Neural progenitor cell (in vitro differentiated cells): Measurements from ENCODE around the gene SLC25A1. TPM values are rescaled to one million over a fixed set of nuclear protein-coding genes. Genes with fewer than 3 reads are reported as not detected.

Source experiments
- DNase-seq: peaks from one replicate; pipeline ENCODE4 v3.0.0-alpha.2; 2016; ENCODE audit warnings: low spot score
- H2AFZ ChIP-seq: fragments of 200-600 bp; sonication (generic); replicated peaks from 2 replicates; pipeline ENCODE4 v1.6.1; 2016; ENCODE audit warnings: antibody characterized with exemption
- H3F3A ChIP-seq: fragments of 200-600 bp; sonication (generic); 2 replicates; pipeline ENCODE4 v1.6.1; 2016; ENCODE audit warnings: antibody characterized with exemption, low read depth
- H3K27ac ChIP-seq: fragments of 200-600 bp; sonication (generic); 2 replicates; pipeline ENCODE4 v1.5.1; 2016; ENCODE audit warnings: mild to moderate bottlenecking
- H3K27me3 ChIP-seq: fragments of 200-600 bp; sonication (generic); 2 replicates; pipeline ENCODE4 v1.6.1; 2016; ENCODE audit warnings: mild to moderate bottlenecking, moderate library complexity
- H3K36me3 ChIP-seq: fragments of 200-600 bp; sonication (generic); 2 replicates; pipeline ENCODE4 v1.5.1; 2016
- H3K4me1 ChIP-seq: fragments of 200-600 bp; sonication (generic); 2 replicates; pipeline ENCODE4 v1.6.1; 2016; ENCODE audit warnings: mixed run types
- H3K4me2 ChIP-seq: fragments of 200-600 bp; sonication (generic); 2 replicates; pipeline ENCODE4 v1.6.1; 2016
- H3K4me3 ChIP-seq: fragments of 200-600 bp; sonication (generic); 2 replicates; pipeline ENCODE4 v1.5.1; 2016
- H3K79me2 ChIP-seq: fragments of 200-600 bp; sonication (generic); 2 replicates; pipeline ENCODE4 v1.6.1; 2016; ENCODE audit warnings: low read depth
- H3K9ac ChIP-seq: fragments of 200-600 bp; sonication (generic); 2 replicates; pipeline ENCODE4 v1.6.1; 2016
- H3K9me3 ChIP-seq: fragments of 200-600 bp; sonication (generic); 2 replicates; pipeline ENCODE4 v1.5.1; 2016; ENCODE audit warnings: low read depth
- H4K20me1 ChIP-seq: fragments of 200-600 bp; sonication (generic); 2 replicates; pipeline ENCODE4 v1.6.1; 2016; ENCODE audit warnings: low read depth
- H3K27ac Mint-ChIP-seq: 3 replicates; pipeline ENCODE4 v1.8.0; 2021; ENCODE audit warnings: mixed read lengths
- H3K27me3 Mint-ChIP-seq: 2 replicates; pipeline ENCODE4 v1.8.0; 2022; ENCODE audit warnings: low read depth, mild to moderate bottlenecking, inconsistent platforms, moderate library complexity, mixed read lengths; ENCODE audit not compliant: insufficient read depth
- H3K36me3 Mint-ChIP-seq: 3 replicates; pipeline ENCODE4 v1.8.0; 2021; ENCODE audit warnings: mixed read lengths
- H3K4me1 Mint-ChIP-seq: 3 replicates; pipeline ENCODE4 v1.8.0; 2021; ENCODE audit warnings: mixed read lengths
- H3K4me3 Mint-ChIP-seq: 3 replicates; pipeline ENCODE4 v1.8.0; 2021; ENCODE audit warnings: mild to moderate bottlenecking, moderate library complexity, mixed read lengths
- H3K9me3 Mint-ChIP-seq: 3 replicates; pipeline ENCODE4 v1.8.0; 2020; ENCODE audit warnings: mixed read lengths
- CTCF ChIP-seq: fragments of 200-600 bp; sonication (generic); IDR thresholded peaks from 2 replicates; pipeline ENCODE4 v1.5.1; 2017; ENCODE audit warnings: antibody characterized with exemption, mild to moderate bottlenecking
- EZH2 ChIP-seq: fragments of 200-600 bp; sonication (generic); IDR thresholded peaks from 2 replicates; pipeline ENCODE4 v1.6.1; 2017; ENCODE audit warnings: antibody characterized with exemption, mild to moderate bottlenecking, moderate library complexity
- EZH2phosphoT487 ChIP-seq: fragments of 200-600 bp; sonication (generic); IDR thresholded peaks from 2 replicates; pipeline ENCODE4 v1.6.1; 2017; ENCODE audit warnings: antibody characterized with exemption
- total RNA-seq: library from RNA; depleted of rRNA; stranded (reverse); fragments of >200 nt; gene quantifications from 2 replicates; pipeline ENCODE4 v1.2.3, GENCODE V29; 2015; ENCODE audit warnings: low replicate concordance

Gene SLC25A1
- total RNA-seq = 28.6 and 97.0 TPM in 2 replicates

GRCh38 chr22:19178657-19179496, at the start of gene SLC25A1:
Gene SLC25A1 (minus strand): TSS chr22:19178736. CDS start chr22:19178673, 63 bp downstream.
- peak; percentile 96 for DNase-seq
- Histone ChIP-seq H3K27me3 (peaks cover 8% of the 10 kb centered on the region), H3K4me2 (peak within 1 kb of the TSS; percentile 74), H3K27ac (no peak within 1 kb of the TSS), H3K4me3 (peak within 1 kb of the TSS; percentile 100), H3K36me3 (no peaks in the 10 kb centered on the region), H2AFZ (peak within 1 kb of the TSS; percentile 78), H3K79me2 (peaks cover 14% of the 10 kb centered on the region), H4K20me1 (peaks cover 44% of the 10 kb centered on the region), H3F3A (peaks cover 23% of the 10 kb centered on the region), H3K9ac (peak within 1 kb of the TSS; percentile 3), H3K9me3 (no peaks in the 10 kb centered on the region), H3K4me1 (peaks cover 7% of the 10 kb centered on the region)
- H3K27me3 Mint-ChIP-seq = peaks cover 3% of the 10 kb centered on the region
- peak within 1 kb of the TSS; percentile 89 for H3K4me3 Mint-ChIP-seq
- no peaks in the 10 kb centered on the region for H3K36me3 Mint-ChIP-seq
- no peak for TF ChIP-seq CTCF
- TF ChIP-seq EZH2phosphoT487 = no peak
- TF ChIP-seq EZH2 = no peak
- H3K4me1 Mint-ChIP-seq = peaks cover 17% of the 10 kb centered on the region
- H3K9me3 Mint-ChIP-seq = no peaks in the 10 kb centered on the region
- H3K27ac Mint-ChIP-seq = no peak within 1 kb of the TSS

GRCh38 chr22:19228179-19228578, 49.6 kb upstream of the SLC25A1 start:
- Histone ChIP-seq H2AFZ (no peak overlapping the region), H3K27ac (no peak overlapping the region), H3K27me3 (no peaks in the 10 kb centered on the region), H3K4me1 (no peaks in the 10 kb centered on the region), H4K20me1 (no peaks in the 10 kb centered on the region), H3K9ac (no peak overlapping the region), H3K4me3 (no peak overlapping the region), H3K9me3 (no peaks in the 10 kb centered on the region), H3K4me2 (no peak overlapping the region), H3K36me3 (no peaks in the 10 kb centered on the region), H3K79me2 (no peaks in the 10 kb centered on the region), H3F3A (no peaks in the 10 kb centered on the region)
- no peak for DNase-seq
- TF ChIP-seq CTCF (no peak), EZH2 (no peak), EZH2phosphoT487 (no peak)
- Mint-ChIP-seq H3K4me3 (no peak overlapping the region), H3K27me3 (peaks cover 5% of the 10 kb centered on the region), H3K4me1 (no peaks in the 10 kb centered on the region), H3K9me3 (no peaks in the 10 kb centered on the region), H3K27ac (no peak overlapping the region), H3K36me3 (peaks cover 13% of the 10 kb centered on the region)

- Histone ChIP-seq H3K4me1 (no peaks in the 10 kb centered on the region), H3K9ac (no peak overlapping the region), H3K4me2 (no peak overlapping the region), H3F3A (no peaks in the 10 kb centered on the region), H3K27ac (no peak overlapping the region), H3K4me3 (no peak overlapping the region), H2AFZ (no peak overlapping the region), H4K20me1 (no peaks in the 10 kb centered on the region), H3K9me3 (no peaks in the 10 kb centered on the region), H3K27me3 (no peaks in the 10 kb centered on the region), H3K36me3 (no peaks in the 10 kb centered on the region), H3K79me2 (no peaks in the 10 kb centered on the region)
- peaks cover 6% of the 10 kb centered on the region for H3K27me3 Mint-ChIP-seq
- DNase-seq = no peak
- no peaks in the 10 kb centered on the region for H3K9me3 Mint-ChIP-seq
- H3K4me1 Mint-ChIP-seq = no peaks in the 10 kb centered on the region
- H3K36me3 Mint-ChIP-seq = peaks cover 13% of the 10 kb centered on the region
- no peak overlapping the region for H3K27ac Mint-ChIP-seq
- no peak overlapping the region for H3K4me3 Mint-ChIP-seq
- TF ChIP-seq EZH2phosphoT487 = no peak
- TF ChIP-seq CTCF = no peak
- no peak for TF ChIP-seq EZH2
Measured at GRCh38 chr22:19226428-19226827, 47.9 kb upstream of the SLC25A1 start.
